ENCODE data around the gene SLCO2A1.

DNA sequence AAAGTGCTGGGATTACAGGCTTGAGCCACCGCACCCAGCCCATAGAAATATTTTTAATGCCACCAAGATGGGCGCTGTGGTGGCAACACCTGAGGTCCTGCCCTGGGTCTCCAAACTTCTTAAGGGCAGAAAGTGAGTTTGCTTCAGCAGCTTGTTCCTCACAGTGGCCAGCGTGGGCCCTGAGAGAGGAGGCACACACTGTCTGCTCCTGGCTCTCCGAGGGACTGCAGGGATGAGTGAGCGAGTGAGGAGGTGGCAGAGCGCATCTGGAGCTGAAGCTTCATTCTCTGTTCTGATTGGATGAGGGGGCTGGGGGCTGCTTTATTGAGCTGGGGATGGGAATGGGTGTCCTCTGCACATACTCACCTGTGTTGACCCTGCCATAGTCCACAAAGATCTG, 76.4 kb downstream of the SLCO2A1 start:
- TF ChIP-seq, protein P1, sequence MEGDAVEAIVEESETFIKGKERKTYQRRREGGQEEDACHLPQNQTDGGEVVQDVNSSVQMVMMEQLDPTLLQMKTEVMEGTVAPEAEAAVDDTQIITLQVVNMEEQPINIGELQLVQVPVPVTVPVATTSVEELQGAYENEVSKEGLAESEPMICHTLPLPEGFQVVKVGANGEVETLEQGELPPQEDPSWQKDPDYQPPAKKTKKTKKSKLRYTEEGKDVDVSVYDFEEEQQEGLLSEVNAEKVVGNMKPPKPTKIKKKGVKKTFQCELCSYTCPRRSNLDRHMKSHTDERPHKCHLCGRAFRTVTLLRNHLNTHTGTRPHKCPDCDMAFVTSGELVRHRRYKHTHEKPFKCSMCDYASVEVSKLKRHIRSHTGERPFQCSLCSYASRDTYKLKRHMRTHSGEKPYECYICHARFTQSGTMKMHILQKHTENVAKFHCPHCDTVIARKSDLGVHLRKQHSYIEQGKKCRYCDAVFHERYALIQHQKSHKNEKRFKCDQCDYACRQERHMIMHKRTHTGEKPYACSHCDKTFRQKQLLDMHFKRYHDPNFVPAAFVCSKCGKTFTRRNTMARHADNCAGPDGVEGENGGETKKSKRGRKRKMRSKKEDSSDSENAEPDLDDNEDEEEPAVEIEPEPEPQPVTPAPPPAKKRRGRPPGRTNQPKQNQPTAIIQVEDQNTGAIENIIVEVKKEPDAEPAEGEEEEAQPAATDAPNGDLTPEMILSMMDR (IDR thresholded peaks at IDR 0.05): no peak
- no peak for TF ChIP-seq POLR2A (IDR thresholded peaks at IDR 0.05)

Measured in lower leg skin (tissue), 3 donors.